ENCODE results near the gene GSC2. TPM values are rescaled to one million over a fixed set of nuclear protein-coding genes. Genes with fewer than 3 reads are reported as not detected.

Gene GSC2
- total and polyA plus RNA-seq, 2 of the 4 experiments (the other 2 are of a cell fraction), result not detected

- Histone ChIP-seq H3K79me1 (ENCODE audit: low read depth in 1 of 2, low read length in 2 of 2) (peaks cover 33 to 80% of the 10 kb centered on the region in 2 experiments), H2AK9ac (replicated peaks; ENCODE audit: low read depth, low read length, poor library complexity) (no peak overlapping the region), H3K4ac (ENCODE audit: low read depth, low read length) (no peak overlapping the region), H4K91ac (ENCODE audit: insufficient read depth, low read depth, low read length) (no peak overlapping the region), H3K36me3 (ENCODE audit: control insufficient read depth, insufficient read depth, low read length) (peaks cover 6% of the 10 kb centered on the region; the same call in 1 of the 2 replicates), H2AK5ac (ENCODE audit: low read depth, low read length) (no peak overlapping the region), H3K56ac (ENCODE audit: extremely low read depth, insufficient read depth, low read length) (no peak overlapping the region), H3K4me3 (ENCODE audit: insufficient read depth, low read depth, low read length) (no peak overlapping the region), H3K27me3 (ENCODE audit: control insufficient read depth, insufficient read depth, low read length) (no peaks in the 10 kb centered on the region), H2BK120ac (ENCODE audit: low read depth, low read length) (no peak overlapping the region), H3K23ac (ENCODE audit: low read depth, low read length) (no peak overlapping the region), H3K4me1 (ENCODE audit: control insufficient read depth, insufficient read depth, low read length) (peaks cover 7% of the 10 kb centered on the region), H2AFZ (replicated peaks; ENCODE audit: low read length, poor library complexity) (no peak overlapping the region), H4K8ac (ENCODE audit: low read depth in 2 of 2, low read length in 2 of 2) (no peak overlapping the region), H2BK5ac (ENCODE audit: low read depth, low read length, poor library complexity, severe bottlenecking) (no peak overlapping the region), H3K27ac (ENCODE audit: insufficient read depth, low read length) (no peak overlapping the region), H3K14ac (replicated peaks; ENCODE audit: low read depth, low read length) (no peak overlapping the region), H2BK20ac (ENCODE audit: low read depth, low read length) (no peak overlapping the region), H3K9ac (ENCODE audit: low read depth, low read length) (no peak overlapping the region), H2BK15ac (ENCODE audit: low read depth, low read length) (no peak overlapping the region), H3K18ac (ENCODE audit: low read depth, low read length) (no peak overlapping the region), H4K20me1 (ENCODE audit: insufficient read depth, low read length) (peaks cover 84% of the 10 kb centered on the region), H3K4me2 (ENCODE audit: low read depth, low read length) (no peak overlapping the region), H3K9me1 (ENCODE audit: insufficient read depth, low read length) (peaks cover 50% of the 10 kb centered on the region), H4K5ac (ENCODE audit: low read depth, low read length) (no peak overlapping the region), H3K9me3 (ENCODE audit: control insufficient read depth, insufficient read depth, low read length) (no peaks in the 10 kb centered on the region)
- intact Hi-C loops (cut with micrococcal nuclease), result no loop called here
- no TSS peak for BruUV-seq (replicated peaks)
- 40% methylated on average over 1 of the region's 4 CpGs; no CpG with 5 or more reads in 1 of the 2 experiments for WGBS, 2 experiments (ENCODE audit: extremely low coverage in 2 of 2, insufficient read length in 1 of 2)
- in situ Hi-C loops (cut with MboI; ENCODE audit: low sequenced_read_pairs), result no loop called here
- ChIA-PET CTCF (no interaction called here), POLR2A (ENCODE audit: unreplicated experiment) (no interaction called here)
- dilution Hi-C loops (cut with HindIII; ENCODE audit: low sequenced_read_pairs, unreplicated experiment), result no loop called here
- no peak for TF ChIP-seq MAZ (IDR thresholded peaks at IDR 0.05; ENCODE audit: borderline replicate concordance, low read depth, low read length)
- TF ChIP-seq, protein P1, sequence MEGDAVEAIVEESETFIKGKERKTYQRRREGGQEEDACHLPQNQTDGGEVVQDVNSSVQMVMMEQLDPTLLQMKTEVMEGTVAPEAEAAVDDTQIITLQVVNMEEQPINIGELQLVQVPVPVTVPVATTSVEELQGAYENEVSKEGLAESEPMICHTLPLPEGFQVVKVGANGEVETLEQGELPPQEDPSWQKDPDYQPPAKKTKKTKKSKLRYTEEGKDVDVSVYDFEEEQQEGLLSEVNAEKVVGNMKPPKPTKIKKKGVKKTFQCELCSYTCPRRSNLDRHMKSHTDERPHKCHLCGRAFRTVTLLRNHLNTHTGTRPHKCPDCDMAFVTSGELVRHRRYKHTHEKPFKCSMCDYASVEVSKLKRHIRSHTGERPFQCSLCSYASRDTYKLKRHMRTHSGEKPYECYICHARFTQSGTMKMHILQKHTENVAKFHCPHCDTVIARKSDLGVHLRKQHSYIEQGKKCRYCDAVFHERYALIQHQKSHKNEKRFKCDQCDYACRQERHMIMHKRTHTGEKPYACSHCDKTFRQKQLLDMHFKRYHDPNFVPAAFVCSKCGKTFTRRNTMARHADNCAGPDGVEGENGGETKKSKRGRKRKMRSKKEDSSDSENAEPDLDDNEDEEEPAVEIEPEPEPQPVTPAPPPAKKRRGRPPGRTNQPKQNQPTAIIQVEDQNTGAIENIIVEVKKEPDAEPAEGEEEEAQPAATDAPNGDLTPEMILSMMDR (conservative IDR thresholded peaks at IDR 0.05; ENCODE audit: low read depth, low read length), result 0 out of 2 replicates have a peak, but pooled peaks have one; percentile 13
- DNase-seq (no peak), ATAC-seq (ENCODE audit: low read depth) (peak; percentile 56)
These were observed 34.5 kb downstream of the GSC2 start for GRCh38 chr22:19115628-19116027.

Measured in IMR-90 (cell line).